T47D (cell line): ENCODE measurements around the gene FOSL2.
A peak's percentile ranks its signal among the peaks of the same experiment; 100 is the strongest.

Source experiments
- DNase-seq, 2 experiments: peaks; one replicate each; pipeline versions ENCODE4 v3.0.0 to v3.0.0-alpha.2; 2011 to 2012; ENCODE audit warnings: low read depth in 1 of 2, low spot score in 1 of 2
- JUND ChIP-seq: IDR thresholded peaks from 2 replicates; pipeline ENCODE4 v1.6.1; 2012; ENCODE audit warnings: low read depth
- in situ Hi-C: cut with HindIII; loops from 2 replicates; pipeline ENCODE4 v1.10.0; 2016; ENCODE audit warnings: low sequenced_read_pairs, low pct_unique_long_range_greater_than_20kb

FOSL2 gene

DNA sequence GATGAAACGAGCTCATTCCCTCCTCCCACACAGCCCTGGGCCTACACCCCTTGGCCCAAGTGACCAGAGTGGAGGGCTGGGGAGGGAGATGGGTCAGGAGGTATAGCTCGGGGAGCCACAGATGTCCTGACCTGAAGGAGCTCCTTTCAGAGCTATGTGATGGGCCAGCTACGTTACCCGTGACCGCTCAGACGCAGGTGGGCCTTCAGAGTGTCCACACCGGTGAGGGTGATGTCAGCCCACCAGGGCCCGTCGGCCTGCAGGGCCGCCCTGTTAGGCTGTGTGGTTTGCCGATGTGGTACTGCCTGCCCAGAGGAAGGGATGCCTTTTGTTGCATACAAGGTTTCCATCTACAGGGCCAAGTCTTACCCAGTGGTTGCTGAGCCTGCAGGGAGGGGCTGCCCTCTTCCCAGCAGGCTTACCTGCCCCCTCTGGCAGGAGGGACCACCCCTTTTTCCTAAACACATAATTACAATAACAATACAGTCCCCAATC, 41.8 kb upstream of the FOSL2 start:
- no peak for TF ChIP-seq JUND
- in situ Hi-C loops = no loop called here
- DNase-seq = no peak

DNA sequence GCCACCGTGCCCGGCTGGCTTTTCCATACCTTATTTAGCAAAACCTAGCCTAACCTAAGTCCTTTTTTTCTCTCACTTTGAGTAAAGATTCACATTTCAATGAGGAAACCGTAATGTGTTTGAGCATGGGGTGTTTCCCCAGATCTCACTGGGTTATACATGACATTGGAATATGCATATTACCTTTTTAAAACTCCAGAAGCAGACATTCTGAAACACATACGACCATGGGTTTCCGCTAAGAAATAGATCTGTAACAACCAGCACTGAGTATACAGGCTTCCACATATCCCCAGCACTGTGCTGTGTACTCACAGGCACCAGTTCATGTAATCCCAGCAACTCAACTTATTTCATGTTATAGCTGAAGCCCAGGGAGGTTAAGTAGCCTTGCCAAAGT, 41.0 kb upstream of the FOSL2 start:
- in situ Hi-C loops = no loop called here
- DNase-seq = no peak
- TF ChIP-seq JUND = no peak

DNA sequence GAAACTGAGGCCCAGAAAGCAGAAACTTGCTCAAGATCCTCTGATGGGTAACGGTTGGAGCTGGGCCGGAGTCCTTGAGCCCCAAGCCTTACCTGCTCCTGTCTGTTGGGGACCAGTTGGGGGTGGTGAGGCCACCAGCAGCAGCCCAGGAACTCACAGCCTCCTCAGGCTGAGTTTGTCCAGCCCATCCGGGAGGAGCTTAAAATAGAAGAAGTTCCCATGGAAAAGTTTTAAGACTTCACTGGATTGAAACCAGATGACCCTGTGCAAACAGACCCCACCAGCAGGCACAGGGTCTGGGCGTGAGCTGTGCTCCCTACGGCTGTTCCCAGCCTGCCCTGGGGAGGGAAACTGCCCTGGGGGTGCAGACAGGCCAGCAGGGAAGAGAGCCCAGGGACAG, 40.6 kb upstream of the FOSL2 start:
- in situ Hi-C loops = no loop called here
- no peak for DNase-seq
- TF ChIP-seq JUND = no peak

DNA sequence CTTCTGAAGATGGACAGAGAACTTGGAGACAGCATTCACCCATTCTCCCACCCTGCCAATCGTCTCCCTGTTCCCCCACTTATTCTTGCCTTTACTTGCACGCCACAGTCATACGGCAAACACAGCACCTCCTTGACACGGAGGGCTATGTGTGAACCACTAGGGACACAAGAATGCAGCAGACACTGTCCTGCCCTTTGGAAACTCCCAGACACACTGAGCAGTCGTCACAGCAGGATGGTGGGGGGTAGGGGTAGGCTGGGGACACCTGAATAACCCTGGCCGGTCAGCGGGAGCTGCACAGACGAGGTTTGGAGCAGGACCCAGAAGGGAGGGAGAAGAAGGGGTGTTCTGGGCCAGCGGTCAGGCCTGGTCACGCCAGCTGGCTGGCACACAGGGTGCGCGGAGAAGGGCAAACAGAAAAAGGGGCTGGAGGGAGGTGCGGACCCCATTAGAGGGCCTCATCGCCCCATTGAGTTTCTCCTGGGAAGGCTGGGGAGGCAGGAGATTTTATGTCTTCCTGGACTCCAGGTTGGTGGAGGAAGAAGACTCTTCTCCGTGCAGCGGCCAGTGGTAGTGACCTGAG, 40.0 kb upstream of the FOSL2 start:
- no peak for TF ChIP-seq JUND
- in situ Hi-C loops = no loop called here

DNA sequence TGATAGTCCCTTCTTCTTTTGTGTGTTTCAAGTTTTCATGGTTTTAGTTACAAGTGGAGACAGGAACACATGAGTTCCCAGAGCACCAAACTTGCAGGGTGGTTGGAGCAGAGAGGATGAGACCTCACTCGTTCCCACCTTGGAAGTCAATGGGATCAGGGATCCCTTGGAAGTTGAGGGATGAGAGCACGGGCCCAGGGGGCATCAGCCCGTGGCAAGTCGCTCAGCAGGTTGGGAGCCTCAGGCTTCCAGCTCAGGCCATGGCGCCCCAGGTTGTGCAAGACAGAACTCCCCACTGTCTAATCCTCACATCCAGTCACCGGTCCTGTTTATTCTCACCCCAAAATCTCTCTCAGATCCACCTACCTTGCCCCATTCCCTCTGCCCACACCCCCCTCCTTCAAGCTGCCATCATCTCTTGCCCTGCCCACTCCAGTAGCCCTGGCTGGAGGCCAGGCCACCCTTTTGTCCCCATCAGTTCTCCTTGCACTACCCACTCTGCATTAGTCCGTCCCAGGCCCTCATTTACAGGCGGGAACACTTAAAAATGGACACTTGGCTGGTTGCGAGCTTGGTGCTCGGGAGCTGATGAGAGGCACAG, 37.6 kb upstream of the FOSL2 start:
- no peak for TF ChIP-seq JUND
- in situ Hi-C loops = no loop called here
- no peak for DNase-seq

More for the DNA sequence above, 40.0 kb upstream of the FOSL2 start:
- no peak for DNase-seq

DNA sequence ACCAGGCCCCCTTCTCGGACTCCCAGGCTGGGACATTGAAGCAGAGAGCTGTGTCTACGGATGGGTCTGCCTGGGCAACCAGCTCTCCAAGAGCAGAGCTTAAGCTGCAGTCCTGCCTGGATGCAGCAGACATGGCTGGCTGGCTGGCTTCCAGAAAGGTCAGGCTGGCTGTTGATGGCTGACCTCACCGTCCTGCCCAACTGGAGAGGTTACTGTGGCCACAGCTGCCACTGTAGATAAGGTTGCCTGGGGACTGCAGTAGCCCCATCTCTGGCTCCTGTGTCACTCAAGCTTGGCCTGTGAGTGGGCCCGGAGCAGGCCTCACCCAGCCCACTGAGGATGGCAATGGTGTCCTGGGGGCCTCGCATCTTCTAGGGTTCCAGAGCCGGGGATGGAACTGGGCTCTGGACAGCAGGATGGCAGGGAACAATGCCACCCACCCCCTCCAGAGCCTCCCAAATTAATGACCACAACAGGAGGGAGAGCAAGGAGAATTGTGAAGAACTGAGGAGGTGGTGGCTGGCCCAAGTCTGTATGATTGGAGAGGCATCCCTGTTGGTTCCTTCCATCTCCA, 37.0 kb upstream of the FOSL2 start:
- in situ Hi-C loops = no loop called here
- TF ChIP-seq JUND = no peak
- DNase-seq = no peak

DNA sequence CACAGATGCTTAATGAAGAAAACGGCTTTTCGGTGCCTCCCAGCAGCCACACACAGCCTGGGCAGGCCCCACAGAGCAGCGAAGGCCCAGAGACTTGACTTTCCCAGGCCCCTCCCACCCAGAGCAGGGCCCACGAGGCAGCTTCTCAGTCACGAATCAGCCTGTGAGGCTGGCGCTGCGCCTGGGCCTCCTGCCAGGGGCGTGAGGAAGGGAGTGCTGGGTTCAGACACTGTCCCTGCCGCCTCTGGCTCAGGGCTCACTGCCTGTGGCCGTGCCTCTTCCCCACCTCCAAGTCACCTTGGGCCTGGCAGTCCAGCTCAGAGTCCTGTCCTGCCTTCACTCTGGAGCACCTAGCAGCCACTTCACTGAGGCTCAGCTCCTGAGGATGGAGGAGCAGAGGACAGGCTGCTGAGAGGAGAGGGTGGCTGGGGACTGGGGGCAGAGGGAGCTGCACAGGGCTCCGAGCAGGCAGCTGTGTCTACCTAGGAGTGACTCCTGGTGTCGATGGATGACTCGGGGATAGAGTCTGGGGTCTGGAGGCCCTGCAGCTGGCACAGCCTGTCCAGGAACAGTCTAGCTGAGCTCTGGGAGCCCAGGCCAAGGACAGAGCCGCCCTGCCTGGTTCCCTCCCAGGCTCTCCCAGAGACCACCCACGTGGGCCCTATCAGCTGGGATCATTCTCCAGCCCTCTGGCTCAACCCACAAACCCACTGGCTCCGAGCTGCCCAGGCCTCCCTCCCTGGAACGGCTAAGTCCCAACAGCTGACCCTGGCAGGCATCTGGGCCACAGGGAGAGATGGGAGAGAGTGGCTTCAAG, 36.4 kb upstream of the FOSL2 start:
- TF ChIP-seq JUND = no peak
- peak in 1 of 2 experiments; percentile 37 for DNase-seq
- in situ Hi-C loops = no loop called here

DNA sequence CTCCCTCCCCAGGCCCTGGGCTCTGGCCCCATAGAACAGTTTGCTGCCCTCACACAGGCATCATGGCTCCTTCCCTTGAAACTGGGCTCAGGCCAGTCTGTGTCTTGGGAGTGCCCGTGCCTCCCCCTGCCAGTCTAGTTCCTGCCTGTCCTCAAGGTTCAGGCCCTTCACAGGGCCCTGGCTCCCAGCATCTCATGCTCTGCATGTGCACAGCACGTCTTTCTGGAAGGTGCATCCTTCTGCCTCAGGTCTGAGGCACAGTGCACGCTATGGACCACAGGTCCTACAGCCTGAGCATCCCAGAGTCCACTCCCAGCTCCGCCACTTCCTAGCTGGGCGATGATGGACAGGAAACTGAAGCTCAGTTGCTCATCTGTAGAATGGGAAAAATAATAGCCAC, 35.6 kb upstream of the FOSL2 start:
- DNase-seq = no peak
- in situ Hi-C loops = no loop called here
- TF ChIP-seq JUND = no peak

DNA sequence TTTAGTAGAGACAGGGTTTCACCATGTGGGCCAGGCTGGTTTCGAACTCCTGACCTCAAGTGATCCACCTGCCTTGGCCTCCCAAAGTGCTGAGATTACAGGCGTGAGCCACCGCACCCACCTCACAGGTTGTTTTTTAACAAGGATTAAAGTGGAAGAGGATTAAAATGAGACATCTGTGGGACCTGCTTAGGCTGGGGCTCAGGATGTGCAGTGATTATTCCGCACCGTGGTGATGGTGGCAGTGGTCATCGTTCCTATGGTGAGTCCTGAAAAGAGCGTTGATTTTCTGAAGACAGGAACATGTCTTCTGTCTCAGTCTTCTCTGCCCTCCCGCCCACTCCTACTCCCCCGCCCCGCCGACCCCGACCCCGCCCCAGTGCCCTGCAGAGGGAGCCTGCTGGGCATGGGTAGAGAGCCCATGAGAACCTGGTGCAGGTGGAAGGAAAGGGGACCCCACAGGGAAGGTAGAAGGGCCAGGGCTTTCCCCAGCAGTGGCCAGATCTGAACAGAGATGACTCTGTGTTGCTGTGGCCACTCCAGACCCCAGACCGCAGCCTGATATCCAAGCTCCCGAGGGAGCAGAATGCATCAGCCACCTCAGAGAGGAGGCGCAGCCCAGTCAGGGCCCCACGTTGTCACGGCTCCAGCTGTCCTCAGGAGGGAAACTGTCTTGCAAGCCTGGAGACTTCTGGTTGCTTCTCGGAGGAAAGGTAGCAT, 34.5 kb upstream of the FOSL2 start:
- in situ Hi-C loops = no loop called here
- TF ChIP-seq JUND = no peak
- no peak for DNase-seq

DNA sequence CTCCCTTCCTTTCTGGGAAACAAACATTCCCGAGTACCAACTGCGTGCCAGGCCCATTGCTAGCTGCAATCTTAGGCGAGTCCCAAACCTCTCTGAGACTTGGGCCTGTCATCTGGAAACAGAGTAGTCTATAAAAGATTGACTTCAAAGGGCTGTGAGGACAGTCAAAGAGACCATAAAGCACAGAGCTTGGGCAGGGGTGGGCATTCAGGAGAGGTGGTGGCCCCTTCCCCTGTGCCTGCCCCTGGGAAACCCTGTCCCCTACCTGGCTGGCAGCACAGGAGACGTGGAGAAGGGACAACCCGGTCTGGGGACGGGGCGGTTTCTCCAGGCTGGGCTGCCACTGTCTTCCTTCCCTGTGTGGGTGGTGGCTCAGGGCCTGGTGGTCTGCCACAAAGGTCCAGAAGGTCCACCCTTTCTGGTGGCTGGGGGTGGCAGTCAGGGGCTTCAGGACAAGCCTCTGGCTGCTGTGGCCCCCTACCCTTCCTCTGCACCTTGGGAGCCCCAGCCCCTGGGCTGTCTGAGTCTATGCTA, 33.9 kb upstream of the FOSL2 start:
- no peak for DNase-seq
- in situ Hi-C loops = no loop called here
- TF ChIP-seq JUND = no peak

DNA sequence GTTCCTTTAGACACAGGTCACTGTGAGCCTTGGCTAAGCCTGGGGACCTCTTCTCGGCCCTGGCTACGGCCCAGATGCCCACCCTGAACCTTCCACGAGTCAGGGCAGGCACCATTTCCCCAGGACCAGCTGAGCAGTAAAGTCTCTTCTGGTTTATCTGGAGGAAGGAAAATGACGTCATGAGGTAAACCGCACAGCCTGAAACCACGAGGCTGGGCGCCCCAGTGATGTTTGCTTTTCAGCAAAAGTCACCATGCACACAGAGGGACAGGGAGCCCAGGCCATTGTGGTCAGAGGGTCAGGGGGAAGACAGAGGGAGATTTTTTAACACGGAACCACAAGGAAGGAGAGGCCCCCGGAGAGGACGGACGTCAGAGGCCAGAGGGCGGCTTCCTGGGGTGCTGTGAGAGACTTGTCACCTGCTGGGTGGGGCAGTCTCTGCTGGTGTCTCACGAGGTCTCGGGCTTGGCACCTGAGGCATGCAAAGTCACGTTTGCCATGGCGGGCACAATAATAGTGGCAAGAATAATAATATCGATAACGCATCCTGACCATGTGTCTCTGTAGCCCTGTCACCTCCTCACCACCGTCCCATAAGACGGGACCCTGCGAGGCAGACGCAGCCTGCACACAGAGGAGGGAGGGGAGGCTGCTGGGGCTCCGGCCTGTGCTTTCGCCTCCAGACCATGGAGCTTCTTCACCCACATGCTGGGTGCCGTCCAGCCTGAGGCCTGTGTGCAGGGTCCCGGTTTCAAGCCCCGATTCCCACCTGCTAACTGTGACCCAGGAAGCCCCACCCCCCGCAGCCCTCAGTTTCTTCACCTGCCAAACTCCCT, 33.2 kb upstream of the FOSL2 start:
- in situ Hi-C loops = no loop called here
- TF ChIP-seq JUND = no peak
- DNase-seq = peak in 1 of 2 experiments; percentile 42
